ENCODE data around the gene PRRT3. TPM values are rescaled to one million over a fixed set of nuclear protein-coding genes. Genes with fewer than 3 reads are reported as not detected.

PRRT3 gene
- total and polyA plus RNA-seq, 2 of the 13 experiments (the other 11 are each of a cell fraction or from before 2014, with no cell fraction given), result 0.22 to 0.44 TPM

DNA sequence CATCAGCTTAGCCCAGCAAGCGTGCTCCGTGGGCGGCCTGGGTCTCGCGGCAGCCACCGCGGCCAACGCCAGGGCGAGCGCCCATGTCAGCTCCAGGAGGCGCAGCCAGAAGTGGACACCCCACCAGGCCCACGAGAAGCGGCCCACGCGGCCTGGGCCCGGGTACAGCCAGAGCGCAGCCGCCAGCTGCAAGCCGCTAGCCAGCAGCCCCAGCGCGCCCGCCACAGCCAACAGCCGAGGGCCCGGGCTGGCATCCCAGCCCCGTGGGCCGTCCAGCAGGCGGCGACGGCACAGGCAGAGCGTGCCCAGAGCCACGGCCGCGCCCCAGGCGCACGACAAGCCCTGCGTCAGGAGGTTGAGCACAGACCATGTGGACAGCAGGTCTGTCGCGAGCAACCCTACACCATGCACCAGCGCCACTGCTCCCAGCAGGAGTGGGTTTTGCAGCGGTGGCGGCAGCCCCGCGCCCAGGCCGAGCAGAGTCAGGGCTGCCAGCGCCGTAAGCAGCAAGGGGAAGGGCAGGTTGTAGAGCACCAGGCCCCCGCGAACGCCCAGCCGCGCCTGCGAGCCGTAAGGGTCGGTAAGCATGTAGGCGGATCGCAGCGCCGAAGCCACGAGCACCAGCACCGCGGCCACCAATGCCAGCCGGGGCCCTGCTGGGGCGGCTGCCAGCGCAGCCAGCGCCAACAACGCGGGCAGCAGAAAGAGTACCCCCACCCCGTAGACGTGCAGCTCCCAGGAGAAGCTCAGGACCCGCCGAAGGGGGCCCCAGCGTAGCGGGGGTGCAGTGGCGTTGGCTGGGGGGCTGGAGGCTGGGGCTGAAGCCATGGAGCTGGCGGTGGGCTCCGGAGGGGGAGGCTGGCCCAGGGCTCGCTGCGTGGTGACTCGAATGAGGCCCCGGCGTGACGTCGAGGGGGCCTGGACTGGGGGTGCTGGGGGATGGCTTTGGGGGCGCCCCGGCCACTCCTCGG, 4.9 kb downstream of the PRRT3 start (continued):
- 0 out of 2 replicates have a peak, but pooled peaks have one; percentile 51 for TF ChIP-seq ZBTB10 (CRISPR knock-in tag; IDR thresholded peaks at IDR 0.05; ENCODE audit: borderline replicate concordance)
- no peak for TF ChIP-seq SP140L (CRISPR knock-in tag; IDR thresholded peaks at IDR 0.05; ENCODE audit: borderline replicate concordance)
- no peak for TF ChIP-seq SRF (IDR thresholded peaks at IDR 0.05; ENCODE audit: low read depth, low read length)
- TF ChIP-seq ZNF503 (CRISPR knock-in tag; IDR thresholded peaks at IDR 0.05), result peak; percentile 65
- TF ChIP-seq ARID2 (CRISPR knock-in tag; IDR thresholded peaks at IDR 0.05; ENCODE audit: borderline replicate concordance), result peak; percentile 83; the same call in 1 of the 2 replicates
- peak; percentile 95 for TF ChIP-seq SALL2 (CRISPR knock-in tag; IDR thresholded peaks at IDR 0.05)
- no peak for TF ChIP-seq ZNF335 (CRISPR knock-in tag; IDR thresholded peaks at IDR 0.05)
- TF ChIP-seq, protein P1, sequence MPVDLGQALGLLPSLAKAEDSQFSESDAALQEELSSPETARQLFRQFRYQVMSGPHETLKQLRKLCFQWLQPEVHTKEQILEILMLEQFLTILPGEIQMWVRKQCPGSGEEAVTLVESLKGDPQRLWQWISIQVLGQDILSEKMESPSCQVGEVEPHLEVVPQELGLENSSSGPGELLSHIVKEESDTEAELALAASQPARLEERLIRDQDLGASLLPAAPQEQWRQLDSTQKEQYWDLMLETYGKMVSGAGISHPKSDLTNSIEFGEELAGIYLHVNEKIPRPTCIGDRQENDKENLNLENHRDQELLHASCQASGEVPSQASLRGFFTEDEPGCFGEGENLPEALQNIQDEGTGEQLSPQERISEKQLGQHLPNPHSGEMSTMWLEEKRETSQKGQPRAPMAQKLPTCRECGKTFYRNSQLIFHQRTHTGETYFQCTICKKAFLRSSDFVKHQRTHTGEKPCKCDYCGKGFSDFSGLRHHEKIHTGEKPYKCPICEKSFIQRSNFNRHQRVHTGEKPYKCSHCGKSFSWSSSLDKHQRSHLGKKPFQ (CRISPR knock-in tag; IDR thresholded peaks at IDR 0.05; ENCODE audit: insufficient replicate concordance), result no peak
- TF ChIP-seq, protein P2, sequence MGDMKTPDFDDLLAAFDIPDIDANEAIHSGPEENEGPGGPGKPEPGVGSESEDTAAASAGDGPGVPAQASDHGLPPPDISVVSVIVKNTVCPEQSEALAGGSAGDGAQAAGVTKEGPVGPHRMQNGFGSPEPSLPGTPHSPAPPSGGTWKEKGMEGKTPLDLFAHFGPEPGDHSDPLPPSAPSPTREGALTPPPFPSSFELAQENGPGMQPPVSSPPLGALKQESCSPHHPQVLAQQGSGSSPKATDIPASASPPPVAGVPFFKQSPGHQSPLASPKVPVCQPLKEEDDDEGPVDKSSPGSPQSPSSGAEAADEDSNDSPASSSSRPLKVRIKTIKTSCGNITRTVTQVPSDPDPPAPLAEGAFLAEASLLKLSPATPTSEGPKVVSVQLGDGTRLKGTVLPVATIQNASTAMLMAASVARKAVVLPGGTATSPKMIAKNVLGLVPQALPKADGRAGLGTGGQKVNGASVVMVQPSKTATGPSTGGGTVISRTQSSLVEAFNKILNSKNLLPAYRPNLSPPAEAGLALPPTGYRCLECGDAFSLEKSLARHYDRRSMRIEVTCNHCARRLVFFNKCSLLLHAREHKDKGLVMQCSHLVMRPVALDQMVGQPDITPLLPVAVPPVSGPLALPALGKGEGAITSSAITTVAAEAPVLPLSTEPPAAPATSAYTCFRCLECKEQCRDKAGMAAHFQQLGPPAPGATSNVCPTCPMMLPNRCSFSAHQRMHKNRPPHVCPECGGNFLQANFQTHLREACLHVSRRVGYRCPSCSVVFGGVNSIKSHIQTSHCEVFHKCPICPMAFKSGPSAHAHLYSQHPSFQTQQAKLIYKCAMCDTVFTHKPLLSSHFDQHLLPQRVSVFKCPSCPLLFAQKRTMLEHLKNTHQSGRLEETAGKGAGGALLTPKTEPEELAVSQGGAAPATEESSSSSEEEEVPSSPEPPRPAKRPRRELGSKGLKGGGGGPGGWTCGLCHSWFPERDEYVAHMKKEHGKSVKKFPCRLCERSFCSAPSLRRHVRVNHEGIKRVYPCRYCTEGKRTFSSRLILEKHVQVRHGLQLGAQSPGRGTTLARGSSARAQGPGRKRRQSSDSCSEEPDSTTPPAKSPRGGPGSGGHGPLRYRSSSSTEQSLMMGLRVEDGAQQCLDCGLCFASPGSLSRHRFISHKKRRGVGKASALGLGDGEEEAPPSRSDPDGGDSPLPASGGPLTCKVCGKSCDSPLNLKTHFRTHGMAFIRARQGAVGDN (CRISPR knock-in tag; IDR thresholded peaks at IDR 0.05), result peak; percentile 91
- TF ChIP-seq, protein P3, sequence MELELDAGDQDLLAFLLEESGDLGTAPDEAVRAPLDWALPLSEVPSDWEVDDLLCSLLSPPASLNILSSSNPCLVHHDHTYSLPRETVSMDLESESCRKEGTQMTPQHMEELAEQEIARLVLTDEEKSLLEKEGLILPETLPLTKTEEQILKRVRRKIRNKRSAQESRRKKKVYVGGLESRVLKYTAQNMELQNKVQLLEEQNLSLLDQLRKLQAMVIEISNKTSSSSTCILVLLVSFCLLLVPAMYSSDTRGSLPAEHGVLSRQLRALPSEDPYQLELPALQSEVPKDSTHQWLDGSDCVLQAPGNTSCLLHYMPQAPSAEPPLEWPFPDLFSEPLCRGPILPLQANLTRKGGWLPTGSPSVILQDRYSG (CRISPR knock-in tag; IDR thresholded peaks at IDR 0.05), result peak; percentile 85
- no peak for TF ChIP-seq HNRNPH1 (optimal IDR thresholded peaks at IDR 0.05; ENCODE audit: low read depth, low read length)
- TF ChIP-seq TOE1 (CRISPR knock-in tag; IDR thresholded peaks at IDR 0.05), result no peak
- TF ChIP-seq KLF13 (CRISPR knock-in tag; IDR thresholded peaks at IDR 0.05), result peak; percentile 35; the same call in 1 of the 2 replicates
- no peak for TF ChIP-seq WIZ (CRISPR knock-in tag; IDR thresholded peaks at IDR 0.05)
- no peak; the same call in 1 of the 2 replicates for TF ChIP-seq FOSL2 (CRISPR knock-in tag; IDR thresholded peaks at IDR 0.05)
- no peak for TF ChIP-seq MATR3 (CRISPR knock-in tag; IDR thresholded peaks at IDR 0.05)

Measured in HepG2 (cell line).